ENCODE measurements around the gene ABCA1. TPM values are rescaled to one million over a fixed set of nuclear protein-coding genes. Genes with fewer than 3 reads are reported as not detected.
A peak's percentile ranks its signal among the peaks of the same experiment; 100 is the strongest.

The ABCA1 gene
- total and polyA plus RNA-seq, 2 of the 4 experiments (the other 2 are of a cell fraction) = 5.8 to 52.2 TPM

DNA sequence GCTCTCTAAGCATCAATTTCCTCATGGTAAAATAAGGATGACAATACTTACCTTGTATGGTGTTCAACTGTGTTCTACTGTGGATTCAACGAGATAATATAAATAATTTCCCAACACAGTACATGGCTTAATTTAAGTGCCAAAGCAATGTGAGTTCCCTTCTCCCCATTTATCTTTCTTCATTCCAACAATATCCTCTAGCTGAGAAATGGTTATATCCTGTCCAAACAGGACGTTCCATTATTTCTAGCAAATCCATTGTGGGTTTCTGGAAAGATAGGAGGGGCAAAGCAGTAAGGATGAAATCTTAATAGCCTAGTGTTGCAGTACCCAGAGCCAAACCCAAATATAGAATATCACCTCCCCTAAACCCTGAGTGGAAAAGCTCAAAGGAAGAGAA lies 22.0 kb downstream of the ABCA1 start:
- H3K79me1 ChIP-seq (ENCODE audit: low read depth in 1 of 2, low read length in 2 of 2) = peaks cover 15 to 83% of the 10 kb centered on the region in 2 experiments; a peak in 3 of 4 replicates
- H2AK5ac ChIP-seq (ENCODE audit: low read depth, low read length) = peak overlapping the region; percentile 46; the same call in 1 of the 2 replicates
- TF ChIP-seq USF2 (IDR thresholded peaks at IDR 0.05; ENCODE audit: low read depth, low read length) (no peak), CEBPB (IDR thresholded peaks at IDR 0.05; ENCODE audit: low read depth, low read length) (no peak), RAD21 (IDR thresholded peaks at IDR 0.05; ENCODE audit: low read length) (no peak), POLR2A (IDR thresholded peaks at IDR 0.05; ENCODE audit: low read depth, low read length) (no peak), MAZ (IDR thresholded peaks at IDR 0.05; ENCODE audit: borderline replicate concordance, low read depth, low read length) (no peak), MXI1 (IDR thresholded peaks at IDR 0.05; ENCODE audit: borderline replicate concordance, low read depth, low read length) (no peak)
- TF ChIP-seq, protein P1, sequence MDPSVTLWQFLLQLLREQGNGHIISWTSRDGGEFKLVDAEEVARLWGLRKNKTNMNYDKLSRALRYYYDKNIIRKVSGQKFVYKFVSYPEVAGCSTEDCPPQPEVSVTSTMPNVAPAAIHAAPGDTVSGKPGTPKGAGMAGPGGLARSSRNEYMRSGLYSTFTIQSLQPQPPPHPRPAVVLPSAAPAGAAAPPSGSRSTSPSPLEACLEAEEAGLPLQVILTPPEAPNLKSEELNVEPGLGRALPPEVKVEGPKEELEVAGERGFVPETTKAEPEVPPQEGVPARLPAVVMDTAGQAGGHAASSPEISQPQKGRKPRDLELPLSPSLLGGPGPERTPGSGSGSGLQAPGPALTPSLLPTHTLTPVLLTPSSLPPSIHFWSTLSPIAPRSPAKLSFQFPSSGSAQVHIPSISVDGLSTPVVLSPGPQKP (IDR thresholded peaks at IDR 0.05; ENCODE audit: borderline replicate concordance, low read depth, low read length) = no peak
- peak overlapping the region; percentile 33; the same call in 1 of the 2 replicates for H3K18ac ChIP-seq (ENCODE audit: low read depth, low read length)
- peak overlapping the region; percentile 79 for H2BK5ac ChIP-seq (ENCODE audit: low read depth, low read length, poor library complexity, severe bottlenecking)
- H3K27ac ChIP-seq (ENCODE audit: insufficient read depth, low read length) = peak overlapping the region; percentile 54; the same call in 1 of the 2 replicates
- no peaks in the 10 kb centered on the region for H3K27me3 ChIP-seq (ENCODE audit: control insufficient read depth, insufficient read depth, low read length)
- H3K36me3 ChIP-seq (ENCODE audit: control insufficient read depth, insufficient read depth, low read length) = peaks cover 7% of the 10 kb centered on the region; the same call in 1 of the 2 replicates
- peak overlapping the region; percentile 61 to 64 for H4K8ac ChIP-seq (ENCODE audit: low read depth in 2 of 2, low read length in 2 of 2)
- intact Hi-C loops (cut with micrococcal nuclease) = no loop called here
- no peak overlapping the region for H2AK9ac ChIP-seq (replicated peaks; ENCODE audit: low read depth, low read length, poor library complexity)
- H3K4me3 ChIP-seq (ENCODE audit: insufficient read depth, low read depth, low read length) = no peak overlapping the region
- H2BK15ac ChIP-seq (ENCODE audit: low read depth, low read length) = peak overlapping the region; percentile 79
- peak overlapping the region; percentile 72 for H4K91ac ChIP-seq (ENCODE audit: insufficient read depth, low read depth, low read length)
- H3K4me2 ChIP-seq (ENCODE audit: low read depth, low read length) = peak overlapping the region; percentile 29; the same call in 1 of the 2 replicates
- peak overlapping the region; percentile 66 for H2BK120ac ChIP-seq (ENCODE audit: low read depth, low read length)
- ATAC-seq (ENCODE audit: low read depth) (no peak), DNase-seq (no peak)
- peak overlapping the region; percentile 51 for H2BK20ac ChIP-seq (ENCODE audit: low read depth, low read length)
- peak overlapping the region; percentile 5; the same call in 1 of the 2 replicates for H4K5ac ChIP-seq (ENCODE audit: low read depth, low read length)
- no peak overlapping the region; the same call in 1 of the 2 replicates for H3K9ac ChIP-seq (ENCODE audit: low read depth, low read length)
- POLR2A ChIA-PET (ENCODE audit: unreplicated experiment) = no interaction called here
- H3K9me1 ChIP-seq (ENCODE audit: insufficient read depth, low read length) = peaks cover 41% of the 10 kb centered on the region
- no CpG with 5 or more reads among the region's 2 CpGs for WGBS, 2 experiments (ENCODE audit: extremely low coverage in 2 of 2, insufficient read length in 1 of 2)
- BruUV-seq (replicated peaks) = no TSS peak
- peak overlapping the region; percentile 61 for H3K4ac ChIP-seq (ENCODE audit: low read depth, low read length)
- peak overlapping the region; percentile 64; the same call in 1 of the 2 replicates for H3K23ac ChIP-seq (ENCODE audit: low read depth, low read length)
- H2AFZ ChIP-seq (replicated peaks; ENCODE audit: low read length, poor library complexity) = no peak overlapping the region
- H3K56ac ChIP-seq (ENCODE audit: extremely low read depth, insufficient read depth, low read length) = no peak overlapping the region; the same call in 1 of the 2 replicates
- CTCF ChIA-PET = interaction anchor here (0.6 kb wide), 1 partner anchor 10 kb away, joined by 4 read pairs; no protein-coding TSS in a partner anchor
- peak overlapping the region; percentile 60 for H3K14ac ChIP-seq (replicated peaks; ENCODE audit: low read depth, low read length)
- no peaks in the 10 kb centered on the region for H3K9me3 ChIP-seq (ENCODE audit: control insufficient read depth, insufficient read depth, low read length)
- dilution Hi-C loops (cut with HindIII; ENCODE audit: low sequenced_read_pairs, unreplicated experiment) = no loop called here
- H4K20me1 ChIP-seq (ENCODE audit: insufficient read depth, low read length) = peaks cover 87% of the 10 kb centered on the region
- peaks cover 41% of the 10 kb centered on the region for H3K4me1 ChIP-seq (ENCODE audit: control insufficient read depth, insufficient read depth, low read length)
- in situ Hi-C loops (cut with MboI; ENCODE audit: low sequenced_read_pairs) = no loop called here
